HepG2 (cell line): ENCODE data around the gene P2RX6. TPM values are rescaled to one million over a fixed set of nuclear protein-coding genes. Genes with fewer than 3 reads are reported as not detected.

Source experiments
- ATAC-seq: fragments of 200-7000 bp; cut with Tn5 transposase; 3 replicates; pipeline ENCODE4 v1.9.1; 2020; ENCODE audit warnings: mild to moderate bottlenecking, moderate library complexity
- BruUV-seq: library from RNA; stranded (reverse); fragments of 400-500 nt; replicated peaks from 2 replicates; lab custom pipeline; 2021; lab: Mats Ljungman, UMichigan
- CTCF ChIA-PET: fragments of 300-600 bp; formaldehyde crosslinking; extraction: SDS; loops from one replicate; lab custom pipeline; 2021; ENCODE audit warnings: low total read pairs, inconsistent platforms, low intra/inter-chr PET ratio; lab: Yijun Ruan, JAX
- POLR2A ChIA-PET: fragments of 350-600 bp; sonication (Branson Sonifier 250); formaldehyde crosslinking; loops from one replicate; lab custom pipeline; 2020; ENCODE audit warnings: antibody characterized with exemption, inconsistent platforms; lab: Yijun Ruan, JAX
- DNase-seq: peaks from one replicate; pipeline ENCODE4 v3.0.0-alpha.2; 2015; ENCODE audit warnings: low spot score
- FAIRE-seq: peaks from 3 replicates; lab custom pipeline; 2011; peaks lifted over from hg19 to GRCh38; lab: Jason Lieb, UNC
- H2AFZ ChIP-seq: one replicate; pipeline ENCODE4 v1.6.1; 2011; ENCODE audit warnings: low read length, inconsistent platforms
- H3K27ac ChIP-seq: fragments of 300-600 bp; 3 replicates; pipeline ENCODE4 v1.8.0; 2011; ENCODE audit warnings: mixed run types, mild to moderate bottlenecking, mixed read lengths, low read length, inconsistent platforms; ENCODE audit not compliant: insufficient read depth; ENCODE audit errors: extremely low read length
- H3K27me3 ChIP-seq, 2 experiments: fragments of 200-600 bp in 1 of 2; 2 replicates in 1 of 2; 3 replicates in 1 of 2; pipeline versions ENCODE4 v1.6.0 to v1.8.0; 2011; ENCODE audit warnings: low read length in 2 of 2, mild to moderate bottlenecking in 2 of 2, moderate library complexity in 2 of 2, inconsistent platforms in 1 of 2; ENCODE audit not compliant: insufficient read depth in 2 of 2, control insufficient read depth in 1 of 2
- H3K36me3 ChIP-seq, 2 experiments: fragments of 200-600 bp in 1 of 2; replicated peaks in 1 of 2; 2 replicates in 1 of 2; 3 replicates in 1 of 2; pipeline versions ENCODE4 v1.5.1 to v1.8.0; 2011; ENCODE audit warnings: low read length in 2 of 2, inconsistent platforms in 1 of 2; ENCODE audit not compliant: insufficient read depth in 2 of 2, control insufficient read depth in 1 of 2
- H3K4me1 ChIP-seq: 2 replicates; pipeline ENCODE4 v1.5.1; 2012; ENCODE audit warnings: low read length, inconsistent platforms; ENCODE audit not compliant: insufficient read depth
- H3K4me2 ChIP-seq: 2 replicates; pipeline ENCODE4 v1.6.0; 2011; ENCODE audit warnings: low read depth, low read length, inconsistent platforms
- H3K4me3 ChIP-seq, 3 experiments: fragments of 200-600 bp in 1 of 3; sonication (generic), shearing (Covaris generic) in 1 of 3; replicated peaks in 1 of 3; 2 replicates each; pipeline ENCODE4 v1.5.1; 2011 to 2016; ENCODE audit warnings: low read length in 3 of 3, inconsistent platforms in 2 of 3, low read depth in 2 of 3, mild to moderate bottlenecking in 2 of 3, control low read depth in 1 of 3, mixed read lengths in 1 of 3; ENCODE audit not compliant: insufficient read depth in 1 of 3
- H3K79me2 ChIP-seq: one replicate; pipeline ENCODE4 v1.6.1; 2011; ENCODE audit warnings: low read length, inconsistent platforms; ENCODE audit not compliant: insufficient read depth
- H3K9ac ChIP-seq: 2 replicates; pipeline ENCODE4 v1.6.0; 2011; ENCODE audit warnings: mild to moderate bottlenecking, low read depth, low read length, inconsistent platforms; ENCODE audit not compliant: insufficient read depth
- H3K9me3 ChIP-seq: 2 replicates; pipeline ENCODE4 v1.5.1; 2012; ENCODE audit warnings: mild to moderate bottlenecking, low read length
- H4K20me1 ChIP-seq: 2 replicates; pipeline ENCODE4 v1.6.0; 2011; ENCODE audit warnings: inconsistent platforms, mild to moderate bottlenecking, low read length, moderate library complexity; ENCODE audit not compliant: insufficient read depth
- MED1 ChIP-seq: sonication (generic); formaldehyde crosslinking; IDR thresholded peaks from 2 replicates; pipeline ENCODE4 v1.4.0; 2020; ENCODE audit warnings: missing genetic modification reagents
- POLR2A ChIP-seq, 2 experiments: IDR thresholded peaks; 2 replicates each; pipeline ENCODE4 v1.6.1; 2011; ENCODE audit warnings: low read depth in 2 of 2, low read length in 2 of 2, mild to moderate bottlenecking in 1 of 2, moderate library complexity in 1 of 2; ENCODE audit not compliant: insufficient read depth in 1 of 2
- SALL1 ChIP-seq: sonication (generic); formaldehyde crosslinking; IDR thresholded peaks from 2 replicates; pipeline ENCODE4 v1.8.0; 2022; ENCODE audit warnings: mild to moderate bottlenecking, missing genetic modification reagents
- WIZ ChIP-seq: sonication (generic); formaldehyde crosslinking; IDR thresholded peaks from 2 replicates; pipeline ENCODE4 v1.5.1; 2020; ENCODE audit warnings: mild to moderate bottlenecking, missing genetic modification reagents
- ZNF367 ChIP-seq: sonication (generic); formaldehyde crosslinking; IDR thresholded peaks from 2 replicates; pipeline ENCODE4 v1.4.0; 2020; ENCODE audit warnings: missing genetic modification reagents, borderline replicate concordance
- WGBS: methylation state at CpG from one replicate; pipeline ENCODE4 v1.1.6; 2017; ENCODE audit warnings: low lambda C conversion rate; 5-methylcytosine and 5-hydroxymethylcytosine counted together
- in situ Hi-C: cut with HindIII; loops from 2 replicates; pipeline ENCODE4 v1.10.0; 2017; ENCODE audit warnings: low pct_unique_long_range_greater_than_20kb; ENCODE audit not compliant: extremely low pct_ligation_motif_present
- intact Hi-C: fragments of 100-400 bp; cut with micrococcal nuclease; formaldehyde crosslinking; loops from one replicate; pipeline ENCODE4 v1.10.0; 2022; ENCODE audit not compliant: unreplicated experiment
- polyA plus RNA-seq, 8 experiments: library from polyadenylated mRNA; depleted of rRNA in 3 of 8; stranded (reverse) in 7 of 8; unstranded in 1 of 8; fragments of >200 nt; fragmentation: Illumina TruSeq in 4 of 8; extraction: Trizol in 4 of 8; gene quantifications; 2 replicates each; pipeline versions ENCODE4 v1.2.1 to v1.2.3, GENCODE V29; 2011 to 2016; ENCODE audit warnings: low read depth in 4 of 8, missing spikeins in 1 of 8, mixed read lengths in 1 of 8; ENCODE audit not compliant: insufficient read depth in 1 of 8
- total RNA-seq, 5 experiments: library from RNA; depleted of rRNA; stranded (reverse); fragments of >200 nt; fragmentation: Illumina TruSeq; extraction: Trizol; gene quantifications; 2 replicates each; pipeline ENCODE4 v1.2.3, GENCODE V29; 2016; ENCODE audit warnings: low read depth in 1 of 5
- TF ChIP-seq, protein P1 (sequence below): sonication (generic); formaldehyde crosslinking; conservative IDR thresholded peaks from 2 replicates; pipeline ENCODE4 v1.8.0; 2022; ENCODE audit warnings: mild to moderate bottlenecking, moderate library complexity, missing genetic modification reagents
- TF ChIP-seq, protein P2 (sequence below): sonication (generic); formaldehyde crosslinking; IDR thresholded peaks from 2 replicates; pipeline ENCODE4 v1.4.0; 2020; ENCODE audit warnings: missing genetic modification reagents, borderline replicate concordance
- TF ChIP-seq, protein P3 (sequence below): sonication (generic); formaldehyde crosslinking; IDR thresholded peaks from 2 replicates; pipeline ENCODE4 v1.5.0; 2020; ENCODE audit warnings: mild to moderate bottlenecking, missing genetic modification reagents, moderate library complexity
- TF ChIP-seq, protein P4 (sequence below): sonication (generic); IDR thresholded peaks from 2 replicates; pipeline ENCODE4 v1.6.1; 2016; ENCODE audit warnings: low read depth, borderline replicate concordance
- TF ChIP-seq, protein P5 (sequence below): sonication (generic); formaldehyde crosslinking; IDR thresholded peaks from 2 replicates; pipeline ENCODE4 v1.4.0; 2020; ENCODE audit warnings: missing genetic modification reagents, borderline replicate concordance

P2RX6 gene
- total and polyA plus RNA-seq, 2 of the 13 experiments (the other 11 are each of a cell fraction or from before 2014, with no cell fraction given), result 0.04 to 0.12 TPM

DNA sequence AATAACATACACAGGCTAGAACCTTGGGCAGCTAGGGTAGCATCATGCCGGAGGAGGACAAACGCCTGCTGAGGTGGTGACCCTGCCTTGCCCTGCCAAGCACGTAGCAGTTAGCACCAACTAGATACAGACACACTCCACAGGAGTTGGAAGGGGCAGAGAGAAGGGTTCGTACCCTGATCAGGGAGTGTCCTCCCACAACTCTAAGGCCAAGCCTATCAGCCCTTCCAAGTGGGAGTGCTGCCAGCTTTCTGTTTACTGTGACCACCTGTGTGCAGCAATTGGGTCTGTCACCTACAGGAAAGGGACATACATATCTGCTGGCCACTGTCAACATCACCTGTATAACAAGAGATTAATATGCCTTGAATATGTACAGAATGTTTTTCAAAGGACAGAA, 11.2 kb upstream of the P2RX6 start:
- peaks cover 18% of the 10 kb centered on the region for H3K79me2 ChIP-seq
- H3K36me3 ChIP-seq, result peaks cover 7 to 18% of the 10 kb centered on the region in 2 experiments; a peak in 4 of 5 replicates
- ATAC-seq (no peak), FAIRE-seq (peak; percentile 18), DNase-seq (no peak)
- WGBS, result 82% methylated on average over 3 of the region's 4 CpGs
- no peak overlapping the region for H2AFZ ChIP-seq
- H4K20me1 ChIP-seq, result 0 out of 2 replicates have a peak, but pooled peaks cover 2% of the 10 kb centered on the region
- H3K9ac ChIP-seq, result no peak overlapping the region
- no peak overlapping the region for H3K27ac ChIP-seq
- H3K27me3 ChIP-seq, result no peaks in the 10 kb centered on the region; a peak in 1 of 5 replicates
- intact Hi-C loops (loop anchor here (2.0 kb wide), 1 partner anchor 41 kb away; no protein-coding TSS in a partner anchor), in situ Hi-C loops (no loop called here)
- ChIA-PET POLR2A (interaction anchor here (1.1 to 3.4 kb wide), 6 partner anchors 9 to 52 kb away, joined by 3 to 45 read pairs (median 12); partner anchors contain the start of genes LZTR1 and P2RX6), CTCF (no interaction called here)
- no peaks in the 10 kb centered on the region for H3K9me3 ChIP-seq
- H3K4me1 ChIP-seq, result peaks cover 30% of the 10 kb centered on the region
- peak overlapping the region; percentile 95 for H3K4me2 ChIP-seq
- BruUV-seq, result no TSS peak
- H3K4me3 ChIP-seq, result peak overlapping the region in 2 of 3 experiments; percentile 19 to 89; a peak in 3 of 6 replicates
- no peak for TF ChIP-seq ZNF367 (CRISPR knock-in tag)
- TF ChIP-seq, protein P1, sequence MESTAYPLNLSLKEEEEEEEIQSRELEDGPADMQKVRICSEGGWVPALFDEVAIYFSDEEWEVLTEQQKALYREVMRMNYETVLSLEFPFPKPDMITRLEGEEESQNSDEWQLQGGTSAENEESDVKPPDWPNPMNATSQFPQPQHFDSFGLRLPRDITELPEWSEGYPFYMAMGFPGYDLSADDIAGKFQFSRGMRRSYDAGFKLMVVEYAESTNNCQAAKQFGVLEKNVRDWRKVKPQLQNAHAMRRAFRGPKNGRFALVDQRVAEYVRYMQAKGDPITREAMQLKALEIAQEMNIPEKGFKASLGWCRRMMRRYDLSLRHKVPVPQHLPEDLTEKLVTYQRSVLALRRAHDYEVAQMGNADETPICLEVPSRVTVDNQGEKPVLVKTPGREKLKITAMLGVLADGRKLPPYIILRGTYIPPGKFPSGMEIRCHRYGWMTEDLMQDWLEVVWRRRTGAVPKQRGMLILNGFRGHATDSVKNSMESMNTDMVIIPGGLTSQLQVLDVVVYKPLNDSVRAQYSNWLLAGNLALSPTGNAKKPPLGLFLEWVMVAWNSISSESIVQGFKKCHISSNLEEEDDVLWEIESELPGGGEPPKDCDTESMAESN, result no peak
- TF ChIP-seq MED1 (CRISPR knock-in tag), result no peak
- TF ChIP-seq, protein P2, sequence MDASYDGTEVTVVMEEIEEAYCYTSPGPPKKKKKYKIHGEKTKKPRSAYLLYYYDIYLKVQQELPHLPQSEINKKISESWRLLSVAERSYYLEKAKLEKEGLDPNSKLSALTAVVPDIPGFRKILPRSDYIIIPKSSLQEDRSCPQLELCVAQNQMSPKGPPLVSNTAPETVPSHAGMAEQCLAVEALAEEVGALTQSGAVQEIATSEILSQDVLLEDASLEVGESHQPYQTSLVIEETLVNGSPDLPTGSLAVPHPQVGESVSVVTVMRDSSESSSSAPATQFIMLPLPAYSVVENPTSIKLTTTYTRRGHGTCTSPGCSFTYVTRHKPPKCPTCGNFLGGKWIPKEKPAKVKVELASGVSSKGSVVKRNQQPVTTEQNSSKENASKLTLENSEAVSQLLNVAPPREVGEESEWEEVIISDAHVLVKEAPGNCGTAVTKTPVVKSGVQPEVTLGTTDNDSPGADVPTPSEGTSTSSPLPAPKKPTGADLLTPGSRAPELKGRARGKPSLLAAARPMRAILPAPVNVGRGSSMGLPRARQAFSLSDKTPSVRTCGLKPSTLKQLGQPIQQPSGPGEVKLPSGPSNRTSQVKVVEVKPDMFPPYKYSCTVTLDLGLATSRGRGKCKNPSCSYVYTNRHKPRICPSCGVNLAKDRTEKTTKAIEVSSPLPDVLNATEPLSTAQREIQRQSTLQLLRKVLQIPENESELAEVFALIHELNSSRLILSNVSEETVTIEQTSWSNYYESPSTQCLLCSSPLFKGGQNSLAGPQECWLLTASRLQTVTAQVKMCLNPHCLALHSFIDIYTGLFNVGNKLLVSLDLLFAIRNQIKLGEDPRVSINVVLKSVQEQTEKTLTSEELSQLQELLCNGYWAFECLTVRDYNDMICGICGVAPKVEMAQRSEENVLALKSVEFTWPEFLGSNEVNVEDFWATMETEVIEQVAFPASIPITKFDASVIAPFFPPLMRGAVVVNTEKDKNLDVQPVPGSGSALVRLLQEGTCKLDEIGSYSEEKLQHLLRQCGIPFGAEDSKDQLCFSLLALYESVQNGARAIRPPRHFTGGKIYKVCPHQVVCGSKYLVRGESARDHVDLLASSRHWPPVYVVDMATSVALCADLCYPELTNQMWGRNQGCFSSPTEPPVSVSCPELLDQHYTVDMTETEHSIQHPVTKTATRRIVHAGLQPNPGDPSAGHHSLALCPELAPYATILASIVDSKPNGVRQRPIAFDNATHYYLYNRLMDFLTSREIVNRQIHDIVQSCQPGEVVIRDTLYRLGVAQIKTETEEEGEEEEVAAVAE, result no peak
- TF ChIP-seq, protein P3, sequence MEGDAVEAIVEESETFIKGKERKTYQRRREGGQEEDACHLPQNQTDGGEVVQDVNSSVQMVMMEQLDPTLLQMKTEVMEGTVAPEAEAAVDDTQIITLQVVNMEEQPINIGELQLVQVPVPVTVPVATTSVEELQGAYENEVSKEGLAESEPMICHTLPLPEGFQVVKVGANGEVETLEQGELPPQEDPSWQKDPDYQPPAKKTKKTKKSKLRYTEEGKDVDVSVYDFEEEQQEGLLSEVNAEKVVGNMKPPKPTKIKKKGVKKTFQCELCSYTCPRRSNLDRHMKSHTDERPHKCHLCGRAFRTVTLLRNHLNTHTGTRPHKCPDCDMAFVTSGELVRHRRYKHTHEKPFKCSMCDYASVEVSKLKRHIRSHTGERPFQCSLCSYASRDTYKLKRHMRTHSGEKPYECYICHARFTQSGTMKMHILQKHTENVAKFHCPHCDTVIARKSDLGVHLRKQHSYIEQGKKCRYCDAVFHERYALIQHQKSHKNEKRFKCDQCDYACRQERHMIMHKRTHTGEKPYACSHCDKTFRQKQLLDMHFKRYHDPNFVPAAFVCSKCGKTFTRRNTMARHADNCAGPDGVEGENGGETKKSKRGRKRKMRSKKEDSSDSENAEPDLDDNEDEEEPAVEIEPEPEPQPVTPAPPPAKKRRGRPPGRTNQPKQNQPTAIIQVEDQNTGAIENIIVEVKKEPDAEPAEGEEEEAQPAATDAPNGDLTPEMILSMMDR (CRISPR knock-in tag), result 0 out of 2 replicates have a peak, but pooled peaks have one; percentile 5
- TF ChIP-seq WIZ (CRISPR knock-in tag), result no peak
- TF ChIP-seq SALL1, result peak; percentile 33; the same call in 1 of the 2 replicates
- TF ChIP-seq, protein P4, sequence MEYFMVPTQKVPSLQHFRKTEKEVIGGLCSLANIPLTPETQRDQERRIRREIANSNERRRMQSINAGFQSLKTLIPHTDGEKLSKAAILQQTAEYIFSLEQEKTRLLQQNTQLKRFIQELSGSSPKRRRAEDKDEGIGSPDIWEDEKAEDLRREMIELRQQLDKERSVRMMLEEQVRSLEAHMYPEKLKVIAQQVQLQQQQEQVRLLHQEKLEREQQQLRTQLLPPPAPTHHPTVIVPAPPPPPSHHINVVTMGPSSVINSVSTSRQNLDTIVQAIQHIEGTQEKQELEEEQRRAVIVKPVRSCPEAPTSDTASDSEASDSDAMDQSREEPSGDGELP, result peak; percentile 63; the same call in 1 of the 2 replicates
- TF ChIP-seq POLR2A (IDR thresholded peaks at IDR 0.05; ENCODE audit: insufficient read depth in 1 of 2, low read depth in 2 of 2, low read length in 2 of 2), result peak in 1 of 2 experiments; percentile 36; a peak in 1 of 4 replicates
- TF ChIP-seq, protein P5, sequence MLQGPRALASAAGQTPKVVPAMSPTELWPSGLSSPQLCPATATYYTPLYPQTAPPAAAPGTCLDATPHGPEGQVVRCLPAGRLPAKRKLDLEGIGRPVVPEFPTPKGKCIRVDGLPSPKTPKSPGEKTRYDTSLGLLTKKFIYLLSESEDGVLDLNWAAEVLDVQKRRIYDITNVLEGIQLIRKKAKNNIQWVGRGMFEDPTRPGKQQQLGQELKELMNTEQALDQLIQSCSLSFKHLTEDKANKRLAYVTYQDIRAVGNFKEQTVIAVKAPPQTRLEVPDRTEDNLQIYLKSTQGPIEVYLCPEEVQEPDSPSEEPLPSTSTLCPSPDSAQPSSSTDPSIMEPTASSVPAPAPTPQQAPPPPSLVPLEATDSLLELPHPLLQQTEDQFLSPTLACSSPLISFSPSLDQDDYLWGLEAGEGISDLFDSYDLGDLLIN (CRISPR knock-in tag), result no peak
